ENCODE results near the gene SGMS2. TPM values are rescaled to one million over a fixed set of nuclear protein-coding genes. Genes with fewer than 3 reads are reported as not detected.

The SGMS2 gene
- total and polyA plus RNA-seq, 10 of the 15 experiments (the other 5 are each of a cell fraction or from before 2014, with no cell fraction given), result under 0.01 to 3.2 (median 0.17) TPM; not detected in 4

- no peak for TF ChIP-seq ZNF687 (IDR thresholded peaks at IDR 0.05)
- no peak for TF ChIP-seq POLR2AphosphoS5 (IDR thresholded peaks at IDR 0.05; ENCODE audit: low read length)
- no peak for TF ChIP-seq ATF7 (IDR thresholded peaks at IDR 0.05; ENCODE audit: low read depth)
- TF ChIP-seq HCFC1 (IDR thresholded peaks at IDR 0.05; ENCODE audit: low read length), result no peak
- no peak for TF ChIP-seq GABPA (IDR thresholded peaks at IDR 0.05; ENCODE audit: low read depth)
These were observed 822 bp upstream of the SGMS2 start (continued) for GRCh38 chr4:107823870-107824349.

GRCh38 chr4:107825072-107825824 is 516 bp downstream of the SGMS2 start:
- Histone ChIP-seq H3K4me1 (ENCODE audit: control insufficient read depth, insufficient read depth, low read length) (no peaks in the 10 kb centered on the region), H3K9me3 (replicated peaks; ENCODE audit: control insufficient read depth, insufficient read depth, low read length) (no peaks in the 10 kb centered on the region), H3K36me3 (ENCODE audit: control insufficient read depth in 2 of 2, insufficient read depth in 2 of 2, low read length in 1 of 2) (no peaks in the 10 kb centered on the region), H3K27me3 (replicated peaks in 1 of 2; ENCODE audit: control insufficient read depth in 2 of 2, insufficient read depth in 2 of 2, low read length in 1 of 2) (peaks cover 5 to 15% of the 10 kb centered on the region in 2 experiments), H3K4me3 (no peak overlapping the region), H2AFZ (ENCODE audit: control insufficient read depth, low read depth, low read length) (no peak overlapping the region), H4K20me1 (ENCODE audit: control insufficient read depth, insufficient read depth) (no peaks in the 10 kb centered on the region), H3K79me2 (ENCODE audit: control insufficient read depth, insufficient read depth, low read length) (no peaks in the 10 kb centered on the region), H3K4me2 (ENCODE audit: control insufficient read depth, insufficient read depth) (peak overlapping the region; percentile 59; the same call in 1 of the 2 replicates), H3K27ac (ENCODE audit: control insufficient read depth, insufficient read depth) (no peak overlapping the region), H3K9ac (ENCODE audit: control insufficient read depth, insufficient read depth, low read length) (no peak overlapping the region)
- ChIA-PET CTCF (no interaction called here), SMC1A (ENCODE audit: uncharacterized antibody, unreplicated experiment) (interaction anchor here (1.5 kb wide), 1 partner anchor 10 kb away, joined by 4 read pairs; no protein-coding TSS in a partner anchor), RAD21 (ENCODE audit: unreplicated experiment) (no interaction called here), POLR2A (no interaction called here)
- BruUV-seq (replicated peaks), result no TSS peak
- WGBS (ENCODE audit: insufficient coverage, insufficient replicate concordance, low lambda C conversion rate, missing lambda C conversion rate), result 1% methylated on average over 30 of the region's 39 CpGs
- no peak for FAIRE-seq
- in situ Hi-C loops (cut with MboI), result no loop called here
- intact Hi-C loops (cut with micrococcal nuclease; ENCODE audit: unreplicated experiment), result no loop called here
- ATAC-seq, result no peak
- no peak for DNase-seq (ENCODE audit: low read depth, low spot score)
- no peak for TF ChIP-seq RELA (IDR thresholded peaks at IDR 0.05; ENCODE audit: borderline replicate concordance, partially characterized antibody)
- TF ChIP-seq YBX1 (IDR thresholded peaks at IDR 0.05), result no peak
- TF ChIP-seq REST (IDR thresholded peaks at IDR 0.05; ENCODE audit: low read depth, low read length), result no peak
- TF ChIP-seq MEF2B (IDR thresholded peaks at IDR 0.05; ENCODE audit: partially characterized antibody, poor library complexity, severe bottlenecking), result no peak
- no peak for TF ChIP-seq POLR2A (IDR thresholded peaks at IDR 0.05; ENCODE audit: low read depth, low read length)
- TF ChIP-seq BCL3 (IDR thresholded peaks at IDR 0.05; ENCODE audit: borderline replicate concordance, insufficient read depth, low read depth, low read length, poor library complexity, severe bottlenecking), result no peak
- TF ChIP-seq KLF5 (IDR thresholded peaks at IDR 0.05; ENCODE audit: partially characterized antibody), result no peak
- TF ChIP-seq IKZF1 (conservative IDR thresholded peaks at IDR 0.05), result no peak
- no peak for TF ChIP-seq RUNX3 (IDR thresholded peaks at IDR 0.05; ENCODE audit: low read length)
